ENCODE measurements around the gene COX19.
A peak's percentile ranks its signal among the peaks of the same experiment; 100 is the strongest.

COX19 gene

GRCh38 chr7:959271-959670 is 16.1 kb downstream of the COX19 start:
- no peak for ATAC-seq (replicated peaks)
- H3K9me3 Mint-ChIP-seq = peaks cover 0 to 1% of the 10 kb centered on the region in 2 donors
- H3K4me1 Mint-ChIP-seq = peaks cover 10 to 12% of the 10 kb centered on the region in 2 donors
- H3K4me3 Mint-ChIP-seq = no peak overlapping the region
- H3K27ac Mint-ChIP-seq = no peak overlapping the region
- DNase-seq = no peak
- peaks cover 0 to 3% of the 10 kb centered on the region in 2 donors for H3K36me3 Mint-ChIP-seq
- peaks cover 16 to 28% of the 10 kb centered on the region in 2 donors for H3K27me3 Mint-ChIP-seq

GRCh38 chr7:958221-959200 is 16.8 kb downstream of the COX19 start:
- H3K36me3 Mint-ChIP-seq = peaks cover 0 to 1% of the 10 kb centered on the region in 2 donors
- ATAC-seq (replicated peaks) (no peak), DNase-seq (no peak)
- peaks cover 6 to 8% of the 10 kb centered on the region in 2 donors for H3K4me1 Mint-ChIP-seq
- peaks cover 16 to 24% of the 10 kb centered on the region in 2 donors for H3K27me3 Mint-ChIP-seq
- peaks cover 0 to 1% of the 10 kb centered on the region in 2 donors for H3K9me3 Mint-ChIP-seq
- no peak overlapping the region for H3K27ac Mint-ChIP-seq
- H3K4me3 Mint-ChIP-seq = no peak overlapping the region

GRCh38 chr7:957418-958220 is 17.7 kb downstream of the COX19 start:
- ATAC-seq (replicated peaks) (no peak), DNase-seq (no peak)
- Mint-ChIP-seq H3K4me1 (peaks cover 0 to 7% of the 10 kb centered on the region in 2 donors), H3K36me3 (peaks cover under 1 to 1% of the 10 kb centered on the region in 2 donors), H3K27me3 (peaks cover 16 to 19% of the 10 kb centered on the region in 2 donors), H3K4me3 (no peak overlapping the region), H3K9me3 (peaks cover 0 to 1% of the 10 kb centered on the region in 2 donors), H3K27ac (no peak overlapping the region)

GRCh38 chr7:956031-956430 is 19.3 kb downstream of the COX19 start:
- H3K36me3 Mint-ChIP-seq = peaks cover 5 to 6% of the 10 kb centered on the region in 2 donors
- H3K4me1 Mint-ChIP-seq = peaks cover under 1 to 10% of the 10 kb centered on the region in 2 donors
- DNase-seq (no peak), ATAC-seq (replicated peaks) (no peak)
- peak overlapping the region; percentile 29 to 54 for H3K4me3 Mint-ChIP-seq
- H3K27ac Mint-ChIP-seq = no peak overlapping the region
- H3K27me3 Mint-ChIP-seq = peaks cover 8 to 10% of the 10 kb centered on the region in 2 donors
- H3K9me3 Mint-ChIP-seq = no peaks in the 10 kb centered on the region

GRCh38 chr7:954330-955238 is 20.8 kb downstream of the COX19 start, which contains the start of gene ADAP1:
Gene ADAP1 (minus strand): TSS chr7:954680. CDS start chr7:954477, 203 bp downstream.
- Mint-ChIP-seq H3K27ac (peak within 1 kb of the TSS; percentile 80), H3K9me3 (no peaks in the 10 kb centered on the region), H3K4me1 (peaks cover 15 to 16% of the 10 kb centered on the region in 2 donors), H3K4me3 (peak within 1 kb of the TSS; percentile 73 to 75), H3K27me3 (peaks cover 10 to 12% of the 10 kb centered on the region in 2 donors), H3K36me3 (peaks cover 13 to 17% of the 10 kb centered on the region in 2 donors)
- ATAC-seq (replicated peaks) (peak; percentile 74 to 84), DNase-seq (peak; percentile 47)

GRCh38 chr7:953547-954327 is 21.6 kb downstream of the COX19 start:
- peaks cover 22 to 26% of the 10 kb centered on the region in 2 donors for H3K36me3 Mint-ChIP-seq
- DNase-seq = no peak
- peak; percentile 52 to 53 for ATAC-seq (replicated peaks)
- H3K4me1 Mint-ChIP-seq = peaks cover 22% of the 10 kb centered on the region in 2 donors
- peaks cover 10 to 12% of the 10 kb centered on the region in 2 donors for H3K27me3 Mint-ChIP-seq
- H3K27ac Mint-ChIP-seq = peak overlapping the region; percentile 80
- H3K4me3 Mint-ChIP-seq = peak overlapping the region; percentile 69 to 73
- no peaks in the 10 kb centered on the region for H3K9me3 Mint-ChIP-seq

DNA sequence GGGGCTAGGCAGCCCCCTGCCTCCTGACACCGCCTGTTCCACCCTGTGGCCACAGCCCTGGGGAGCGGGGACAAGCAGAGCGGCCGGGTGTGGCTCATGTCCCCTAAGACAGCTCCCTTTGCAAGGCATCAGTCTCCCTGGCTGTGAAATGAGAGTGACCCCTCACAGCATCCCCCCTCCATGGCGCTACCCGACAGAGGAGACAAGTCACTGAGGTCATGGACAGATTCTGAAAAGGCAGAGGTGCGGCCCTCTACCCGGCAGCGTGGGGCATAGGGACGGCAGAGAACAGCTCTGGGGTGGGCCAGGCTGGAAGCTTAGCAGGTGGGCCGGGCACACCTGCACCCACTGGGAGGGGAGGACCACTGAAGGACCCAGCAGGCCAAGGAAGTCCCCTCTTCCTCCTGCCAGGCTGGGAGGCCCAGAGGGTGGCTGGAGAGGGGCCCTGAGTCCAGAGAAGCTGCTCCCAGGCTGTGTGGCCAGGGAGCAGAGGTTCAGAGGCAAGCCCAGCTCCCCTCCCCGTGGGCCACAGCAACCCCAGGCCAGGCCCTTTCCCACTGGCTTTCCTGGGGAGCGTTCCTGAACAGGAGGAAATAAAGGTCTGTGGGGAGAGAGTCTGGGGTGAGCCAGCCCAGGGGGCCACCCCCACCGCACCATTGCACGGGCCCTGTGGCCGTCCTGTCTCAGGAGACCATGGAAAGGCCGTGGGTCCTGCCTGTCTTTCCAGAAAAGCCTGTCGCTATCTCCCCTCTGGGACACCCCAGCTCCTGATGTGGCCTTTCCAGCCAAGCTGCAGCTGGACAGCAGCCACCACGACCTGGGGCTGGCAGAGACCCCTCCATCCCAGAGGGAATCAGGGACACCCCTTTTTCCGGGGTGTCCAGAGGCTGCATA is 22.6 kb downstream of the COX19 start:
- DNase-seq (no peak), ATAC-seq (replicated peaks) (no peak)
- Mint-ChIP-seq H3K27ac (peak overlapping the region; percentile 47), H3K36me3 (peaks cover 22 to 35% of the 10 kb centered on the region in 2 donors), H3K4me3 (peak overlapping the region; percentile 43 to 64), H3K9me3 (no peaks in the 10 kb centered on the region), H3K27me3 (peaks cover 10 to 12% of the 10 kb centered on the region in 2 donors), H3K4me1 (peaks cover 22 to 24% of the 10 kb centered on the region in 2 donors)

DNA sequence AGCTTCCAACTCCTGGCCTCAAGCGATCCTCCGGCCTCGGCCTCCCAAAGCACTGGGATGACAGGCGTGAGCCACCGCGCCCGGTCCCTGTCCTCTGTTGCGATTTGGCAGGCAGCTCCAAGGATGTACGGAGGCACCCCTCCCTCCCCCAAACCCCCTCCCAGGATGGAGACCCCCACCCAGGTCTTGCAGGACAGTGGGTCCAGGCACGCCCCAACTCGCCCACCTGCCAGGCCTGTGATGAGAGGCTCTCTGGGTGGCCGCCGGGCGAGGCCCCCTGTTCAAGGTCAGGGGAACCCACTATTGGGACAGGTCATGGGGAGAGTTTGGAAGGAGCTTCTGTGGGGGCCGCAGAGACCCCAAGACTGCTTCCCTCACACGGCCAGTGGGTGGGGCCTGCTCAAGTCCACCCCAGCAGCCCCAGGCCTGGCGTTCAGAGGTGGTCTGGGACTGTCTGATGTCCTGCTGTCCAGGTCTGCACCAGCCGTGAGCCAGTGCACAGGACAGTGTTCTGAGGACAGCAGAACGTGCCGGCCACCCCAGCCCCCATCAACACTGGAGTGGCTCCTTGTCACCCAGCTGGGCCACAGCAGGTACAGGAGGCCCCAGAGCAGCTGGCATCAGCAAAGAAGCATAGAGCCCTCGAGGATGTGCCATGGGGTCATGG is 23.3 kb downstream of the COX19 start:
- H3K4me3 Mint-ChIP-seq = peak overlapping the region in 1 of 2 donors; percentile 64

DNA sequence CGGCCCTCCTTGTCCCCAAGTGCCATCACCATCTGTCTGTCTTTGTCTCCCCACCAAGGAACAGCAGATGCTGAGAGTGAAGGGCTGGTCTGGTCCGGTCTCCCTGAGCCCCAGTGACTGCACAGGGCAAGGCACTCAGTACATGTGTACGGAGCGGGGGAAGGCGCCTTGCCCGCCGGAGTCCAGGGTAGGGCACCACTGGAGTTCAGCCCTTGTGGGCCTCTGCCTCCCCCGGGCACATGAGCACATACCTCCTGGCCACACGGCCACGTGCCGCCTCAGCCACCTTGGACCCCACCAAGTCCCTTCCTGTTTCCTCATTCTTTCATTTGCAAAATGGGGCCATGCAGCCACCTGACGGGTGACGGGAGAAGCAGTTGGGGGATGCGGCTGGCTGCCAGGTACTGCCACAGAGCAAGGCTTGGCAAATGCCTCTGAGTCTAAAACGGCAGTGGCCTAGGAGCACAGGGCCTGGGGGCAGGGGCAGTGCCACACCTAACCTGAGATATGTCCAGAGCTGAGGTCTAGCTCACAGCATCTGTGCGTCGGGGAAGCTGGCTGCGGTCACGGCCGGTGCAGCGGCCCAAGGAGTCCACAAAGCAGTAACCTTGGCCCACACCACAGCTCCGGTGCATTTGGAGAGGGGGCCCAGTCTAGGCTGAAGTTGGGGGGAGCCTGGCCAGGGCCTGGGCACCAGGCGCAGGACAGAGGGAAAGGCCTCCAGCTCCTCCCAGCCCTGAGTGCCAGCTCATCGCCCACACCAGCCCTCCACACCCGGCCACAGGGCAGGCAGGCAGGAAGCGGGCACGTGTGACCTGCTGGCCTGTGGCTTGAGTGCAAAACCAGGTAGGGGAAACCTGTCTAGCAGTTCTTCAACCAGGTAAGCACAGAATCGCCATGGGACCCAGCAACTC is 26.1 kb downstream of the COX19 start:
- DNase-seq = no peak
- peaks cover 27 to 41% of the 10 kb centered on the region in 2 donors for H3K36me3 Mint-ChIP-seq
- H3K27me3 Mint-ChIP-seq = peaks cover 0 to 4% of the 10 kb centered on the region in 2 donors

More for the DNA sequence above, 23.3 kb downstream of the COX19 start:
- H3K36me3 Mint-ChIP-seq = peaks cover 27 to 41% of the 10 kb centered on the region in 2 donors
- peaks cover 22 to 26% of the 10 kb centered on the region in 2 donors for H3K4me1 Mint-ChIP-seq
- H3K27ac Mint-ChIP-seq = no peak overlapping the region
- DNase-seq (no peak), ATAC-seq (replicated peaks) (no peak)
- no peaks in the 10 kb centered on the region for H3K9me3 Mint-ChIP-seq
- peaks cover 9 to 10% of the 10 kb centered on the region in 2 donors for H3K27me3 Mint-ChIP-seq

DNA sequence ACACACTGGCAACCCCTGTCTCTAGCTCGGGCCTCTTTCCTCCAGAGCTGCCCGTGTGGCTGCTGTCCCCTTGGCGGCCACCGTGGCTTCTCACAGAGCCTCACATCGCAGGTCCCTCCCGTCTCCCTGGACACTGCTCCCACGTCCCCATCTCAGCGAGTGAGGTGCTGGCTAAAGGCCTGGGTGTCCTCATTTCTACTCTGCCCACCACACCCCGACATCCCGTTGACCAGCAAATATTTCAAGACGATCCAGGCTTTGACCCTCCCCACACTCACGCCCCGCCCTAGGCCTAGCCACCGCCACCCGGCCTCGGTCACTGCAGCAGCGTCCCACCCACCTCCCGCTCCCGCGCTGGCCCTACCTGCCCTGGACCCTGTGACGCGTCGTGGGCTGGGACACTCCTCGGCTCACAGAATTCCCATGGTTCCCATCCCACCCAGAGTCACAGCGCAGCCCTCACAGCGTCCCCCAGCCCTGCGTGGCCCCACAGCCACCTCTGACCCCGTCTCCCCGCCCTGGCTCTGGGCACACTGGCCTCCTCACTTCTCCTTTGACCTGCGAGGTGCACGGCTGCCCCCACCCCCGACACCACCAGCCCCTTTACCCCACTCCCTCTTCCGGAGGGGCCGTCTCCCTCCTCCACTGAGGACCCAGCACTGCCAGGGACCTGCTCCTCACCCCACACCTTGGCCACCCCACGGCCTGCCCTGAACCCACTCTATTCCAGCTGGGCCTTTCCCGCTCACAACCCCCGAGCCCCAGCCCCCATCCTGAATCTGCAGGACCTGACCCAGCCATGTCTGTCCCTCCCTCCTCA is 27.7 kb downstream of the COX19 start:
- H3K4me3 Mint-ChIP-seq = no peak overlapping the region

More for the DNA sequence above, 26.1 kb downstream of the COX19 start:
- H3K4me1 Mint-ChIP-seq = peaks cover 22% of the 10 kb centered on the region in 2 donors
- H3K27ac Mint-ChIP-seq = no peak overlapping the region
- no peaks in the 10 kb centered on the region for H3K9me3 Mint-ChIP-seq
- no peak for ATAC-seq (replicated peaks)
- no peak overlapping the region for H3K4me3 Mint-ChIP-seq

More for the DNA sequence above, 27.7 kb downstream of the COX19 start:
- H3K4me1 Mint-ChIP-seq = peaks cover 21 to 22% of the 10 kb centered on the region in 2 donors
- H3K27ac Mint-ChIP-seq = peak overlapping the region; percentile 83
- ATAC-seq (replicated peaks) (no peak), DNase-seq (no peak)
- H3K27me3 Mint-ChIP-seq = peaks cover 0 to 4% of the 10 kb centered on the region in 2 donors
- H3K9me3 Mint-ChIP-seq = no peaks in the 10 kb centered on the region
- peaks cover 27 to 40% of the 10 kb centered on the region in 2 donors for H3K36me3 Mint-ChIP-seq

All from stimulated activated naive B cell treated with anti-CD40 and anti-IgM and Interleukin-4, amounts not matched to agents 10 μg/mL and 1 μg/mL and 100 μg/mL, for 72 hours (primary cell).